Measurements from ENCODE around the gene HBE1. TPM values are rescaled to one million over a fixed set of nuclear protein-coding genes. Genes with fewer than 3 reads are reported as not detected.

The HBE1 gene
- total and polyA plus RNA-seq, 10 donors = 0.21 to 1.8 (median 0.37) TPM; not detected in 5

DNA sequence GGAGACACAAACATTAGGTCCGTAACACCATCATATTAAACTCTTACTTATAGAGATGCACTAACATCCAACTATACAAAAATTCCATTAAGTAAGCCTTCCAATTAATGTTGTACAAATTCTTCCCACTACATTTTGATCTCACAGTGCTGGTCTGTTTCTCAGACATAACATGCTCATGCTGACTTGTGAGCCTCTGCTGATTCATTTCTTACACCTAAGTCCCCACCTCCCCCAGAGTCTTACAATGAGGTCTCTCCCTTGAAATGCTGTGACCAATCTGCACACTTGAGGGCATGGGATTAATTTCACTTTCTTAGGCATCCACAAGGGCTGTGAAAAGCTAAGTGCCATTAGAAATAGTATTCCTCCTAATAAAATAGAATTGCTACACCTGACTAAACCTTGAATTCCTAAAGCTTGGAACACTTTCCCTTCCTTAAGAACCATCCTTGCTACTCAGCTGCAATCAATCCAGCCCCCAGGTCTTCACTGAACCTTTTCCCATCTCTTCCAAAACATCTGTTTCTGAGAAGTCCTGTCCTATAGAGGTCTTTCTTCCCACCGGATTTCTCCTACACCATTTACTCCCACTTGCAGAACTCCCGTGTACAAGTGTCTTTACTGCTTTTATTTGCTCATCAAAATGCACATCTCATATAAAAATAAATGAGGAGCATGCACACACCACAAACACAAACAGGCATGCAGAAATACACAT is 22.1 kb downstream of the HBE1 start:
- DNase-seq = no peak
- 83 to 92% (median 86%) methylated on average over 3 of the region's 3 CpGs for WGBS, 5 donors
- no peak overlapping the region for H3K4me3 ChIP-seq
- no peak overlapping the region for H3K27ac ChIP-seq
- H3K27me3 ChIP-seq (replicated peaks in 1 of 7) = no peaks in the 10 kb centered on the region
- H3K9me3 ChIP-seq = no peaks in the 10 kb centered on the region
- TF ChIP-seq POLR2AphosphoS5 (IDR thresholded peaks at IDR 0.05) (no peak), POLR2A (IDR thresholded peaks at IDR 0.05) (no peak), CTCF (IDR thresholded peaks at IDR 0.05 in 8 of 11, conservative IDR thresholded peaks at IDR 0.05 in 3 of 11) (no peak)
- H3K4me1 ChIP-seq = no peaks in the 10 kb centered on the region
- intact Hi-C loops (cut with DNase I; ENCODE audit: low total_unique reads) = no loop called here
- no peaks in the 10 kb centered on the region for H3K36me3 ChIP-seq

DNA sequence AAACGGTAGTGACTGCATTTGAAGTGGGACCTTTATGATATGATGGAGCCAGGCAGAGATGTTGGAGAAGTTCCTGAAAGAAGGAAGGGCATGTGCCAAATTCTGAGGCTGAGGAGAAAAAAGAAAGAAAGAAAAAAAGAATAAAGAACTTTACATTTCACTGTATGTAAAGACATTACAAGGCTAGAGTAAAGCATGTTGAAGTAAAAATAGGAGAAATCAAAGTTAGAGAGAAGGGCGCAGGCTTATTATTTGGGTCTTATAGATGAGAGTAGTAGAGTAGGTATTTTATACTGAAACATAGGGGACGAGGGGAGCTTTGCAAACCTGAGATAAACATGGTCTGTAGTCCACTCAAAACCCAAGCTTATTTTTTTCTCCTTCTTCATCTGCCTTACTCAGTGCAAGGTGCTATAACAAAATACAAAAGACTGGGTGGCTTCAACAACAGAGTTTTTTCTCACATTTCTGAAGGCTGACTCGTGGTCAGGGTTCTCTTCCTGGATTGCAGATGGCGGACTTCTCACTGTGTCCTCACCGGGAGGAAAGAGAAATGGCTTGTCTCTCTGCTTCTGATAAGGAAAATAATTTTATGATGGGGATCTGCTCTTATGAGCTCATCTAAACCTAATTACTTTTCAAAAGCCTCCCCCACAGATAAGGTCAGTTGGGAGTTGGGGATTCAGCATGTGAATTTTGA is 22.8 kb downstream of the HBE1 start:
- TF ChIP-seq CTCF (IDR thresholded peaks at IDR 0.05 in 8 of 11, conservative IDR thresholded peaks at IDR 0.05 in 3 of 11) (no peak), POLR2A (IDR thresholded peaks at IDR 0.05) (no peak), POLR2AphosphoS5 (IDR thresholded peaks at IDR 0.05) (no peak)
- 61 to 72% (median 66%) methylated on average over 6 of the region's 6 CpGs for WGBS, 5 donors

GRCh38 chr11:5245155-5245554 is 24.6 kb downstream of the HBE1 start:
- no peak overlapping the region for H3K27ac ChIP-seq
- no peaks in the 10 kb centered on the region for H3K4me1 ChIP-seq
- no peak for DNase-seq
- no peak overlapping the region for H3K4me3 ChIP-seq
- TF ChIP-seq POLR2A (IDR thresholded peaks at IDR 0.05) (no peak), CTCF (IDR thresholded peaks at IDR 0.05 in 8 of 11, conservative IDR thresholded peaks at IDR 0.05 in 3 of 11) (no peak), POLR2AphosphoS5 (IDR thresholded peaks at IDR 0.05) (no peak)
- intact Hi-C loops (cut with DNase I; ENCODE audit: low total_unique reads) = no loop called here
- no peaks in the 10 kb centered on the region for H3K27me3 ChIP-seq (replicated peaks in 1 of 7)
- no peaks in the 10 kb centered on the region for H3K9me3 ChIP-seq
- H3K36me3 ChIP-seq = no peaks in the 10 kb centered on the region
- WGBS, 5 donors = 55 to 71% (median 64%) methylated on average over 2 of the region's 2 CpGs

More for the DNA sequence above, 22.8 kb downstream of the HBE1 start:
- DNase-seq = no peak
- H3K27me3 ChIP-seq (replicated peaks in 1 of 7) = no peaks in the 10 kb centered on the region
- no peak overlapping the region for H3K27ac ChIP-seq
- no peak overlapping the region for H3K4me3 ChIP-seq
- no peaks in the 10 kb centered on the region for H3K9me3 ChIP-seq
- intact Hi-C loops (cut with DNase I; ENCODE audit: low total_unique reads) = no loop called here
- no peaks in the 10 kb centered on the region for H3K36me3 ChIP-seq
- no peaks in the 10 kb centered on the region for H3K4me1 ChIP-seq

DNA sequence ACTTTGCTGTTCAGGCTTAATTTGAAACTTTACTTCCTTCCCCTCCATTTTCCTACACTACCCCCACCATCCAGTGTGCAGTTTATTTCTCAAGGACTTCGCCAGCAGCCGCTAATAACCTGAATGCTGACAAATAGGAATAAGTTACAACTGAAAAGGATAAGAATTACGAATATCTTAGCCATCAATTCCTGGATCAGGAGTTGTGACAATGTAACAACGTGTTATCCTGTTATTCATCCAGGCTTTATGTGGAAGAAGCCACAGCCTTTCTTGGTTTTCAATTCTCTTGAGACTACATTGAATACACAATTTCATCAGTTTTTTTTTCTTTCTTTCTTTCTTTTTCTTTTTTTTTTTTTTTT is 25.9 kb downstream of the HBE1 start:
- Histone ChIP-seq H3K27me3 (replicated peaks in 1 of 7) (no peaks in the 10 kb centered on the region), H3K27ac (no peak overlapping the region), H3K9me3 (no peaks in the 10 kb centered on the region), H3K4me3 (no peak overlapping the region), H3K4me1 (no peaks in the 10 kb centered on the region), H3K36me3 (no peaks in the 10 kb centered on the region)
- WGBS, 5 donors = 70 to 84% (median 80%) methylated on average over 4 of the region's 4 CpGs
- no peak for TF ChIP-seq CTCF (IDR thresholded peaks at IDR 0.05 in 8 of 11, conservative IDR thresholded peaks at IDR 0.05 in 3 of 11)
- no peak for TF ChIP-seq POLR2AphosphoS5 (IDR thresholded peaks at IDR 0.05)
- TF ChIP-seq POLR2A (IDR thresholded peaks at IDR 0.05) = no peak
- intact Hi-C loops (cut with DNase I; ENCODE audit: low total_unique reads) = no loop called here
- no peak for DNase-seq

Data from spleen (tissue), 11 donors.